GM23338 (cell line): ENCODE data around the gene ARHGEF37.

Experiments
- CREB1 ChIP-seq: fragments of 250-450 bp; sonication (Bioruptor Pico); IDR thresholded peaks from 2 replicates; pipeline ENCODE4 v1.5.0; 2020; ENCODE audit warnings: low read depth, mild to moderate bottlenecking, moderate library complexity
- EZH2 ChIP-seq: fragments of 200-600 bp; sonication (generic); IDR thresholded peaks from one replicate; pipeline ENCODE4 v1.8.0; 2017; ENCODE audit warnings: antibody characterized with exemption, mild to moderate bottlenecking, low read depth; ENCODE audit not compliant: unreplicated experiment
- EZH2phosphoT487 ChIP-seq: fragments of 200-600 bp; sonication (generic); IDR thresholded peaks from one replicate; pipeline ENCODE4 v1.8.1; 2018; ENCODE audit warnings: antibody characterized with exemption; ENCODE audit not compliant: unreplicated experiment
- JUNB ChIP-seq: IDR thresholded peaks from one replicate; pipeline ENCODE4 v1.6.1; 2016; ENCODE audit warnings: antibody characterized with exemption; ENCODE audit not compliant: unreplicated experiment
- POLR2AphosphoS5 ChIP-seq: IDR thresholded peaks from 2 replicates; pipeline ENCODE4 v1.6.1; 2016; ENCODE audit warnings: antibody characterized with exemption, low read depth
- STAT1 ChIP-seq: IDR thresholded peaks from one replicate; pipeline ENCODE4 v1.6.1; 2016; ENCODE audit warnings: antibody characterized with exemption; ENCODE audit not compliant: unreplicated experiment
- ZNF114 ChIP-seq: fragments of 250-450 bp; sonication (Bioruptor Pico); IDR thresholded peaks from 2 replicates; pipeline ENCODE4 v1.5.0; 2020; ENCODE audit warnings: mild to moderate bottlenecking, moderate library complexity
- ZNF331 ChIP-seq: fragments of 250-450 bp; sonication (Bioruptor Pico); IDR thresholded peaks from 2 replicates; pipeline ENCODE4 v1.5.0; 2020; ENCODE audit warnings: low read depth, mild to moderate bottlenecking, moderate library complexity
- TF ChIP-seq, protein P1 (sequence below), 2 experiments: fragments of 200-600 bp in 1 of 2; sonication (generic) in 1 of 2; conservative IDR thresholded peaks; 2 replicates each; pipeline versions ENCODE4 v1.5.1 to v1.6.1; 2016 to 2017; ENCODE audit warnings: antibody characterized with exemption in 2 of 2, low read depth in 2 of 2, mild to moderate bottlenecking in 2 of 2, moderate library complexity in 1 of 2
- TF ChIP-seq, protein P2 (sequence below): IDR thresholded peaks from 2 replicates; pipeline ENCODE4 v1.6.1; 2016; ENCODE audit warnings: antibody characterized with exemption
- TF ChIP-seq, protein P3 (sequence below): IDR thresholded peaks from one replicate; pipeline ENCODE4 v1.6.1; 2018; ENCODE audit warnings: antibody characterized with exemption; ENCODE audit not compliant: unreplicated experiment
- TF ChIP-seq, protein P4 (sequence below): fragments of 250-450 bp; sonication (Bioruptor Pico); IDR thresholded peaks from 2 replicates; pipeline ENCODE4 v1.5.0; 2020; ENCODE audit warnings: mild to moderate bottlenecking, moderate library complexity

- TF ChIP-seq POLR2AphosphoS5 (no peak), EZH2 (no peak), EZH2phosphoT487 (no peak), JUNB (no peak), CREB1 (CRISPR knock-in tag) (no peak), ZNF331 (CRISPR knock-in tag) (no peak), ZNF114 (CRISPR knock-in tag) (no peak), STAT1 (no peak)
- TF ChIP-seq, protein P1, sequence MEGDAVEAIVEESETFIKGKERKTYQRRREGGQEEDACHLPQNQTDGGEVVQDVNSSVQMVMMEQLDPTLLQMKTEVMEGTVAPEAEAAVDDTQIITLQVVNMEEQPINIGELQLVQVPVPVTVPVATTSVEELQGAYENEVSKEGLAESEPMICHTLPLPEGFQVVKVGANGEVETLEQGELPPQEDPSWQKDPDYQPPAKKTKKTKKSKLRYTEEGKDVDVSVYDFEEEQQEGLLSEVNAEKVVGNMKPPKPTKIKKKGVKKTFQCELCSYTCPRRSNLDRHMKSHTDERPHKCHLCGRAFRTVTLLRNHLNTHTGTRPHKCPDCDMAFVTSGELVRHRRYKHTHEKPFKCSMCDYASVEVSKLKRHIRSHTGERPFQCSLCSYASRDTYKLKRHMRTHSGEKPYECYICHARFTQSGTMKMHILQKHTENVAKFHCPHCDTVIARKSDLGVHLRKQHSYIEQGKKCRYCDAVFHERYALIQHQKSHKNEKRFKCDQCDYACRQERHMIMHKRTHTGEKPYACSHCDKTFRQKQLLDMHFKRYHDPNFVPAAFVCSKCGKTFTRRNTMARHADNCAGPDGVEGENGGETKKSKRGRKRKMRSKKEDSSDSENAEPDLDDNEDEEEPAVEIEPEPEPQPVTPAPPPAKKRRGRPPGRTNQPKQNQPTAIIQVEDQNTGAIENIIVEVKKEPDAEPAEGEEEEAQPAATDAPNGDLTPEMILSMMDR (conservative IDR thresholded peaks at IDR 0.05; ENCODE audit: low read depth in 2 of 2): no peak
- TF ChIP-seq, protein P2, sequence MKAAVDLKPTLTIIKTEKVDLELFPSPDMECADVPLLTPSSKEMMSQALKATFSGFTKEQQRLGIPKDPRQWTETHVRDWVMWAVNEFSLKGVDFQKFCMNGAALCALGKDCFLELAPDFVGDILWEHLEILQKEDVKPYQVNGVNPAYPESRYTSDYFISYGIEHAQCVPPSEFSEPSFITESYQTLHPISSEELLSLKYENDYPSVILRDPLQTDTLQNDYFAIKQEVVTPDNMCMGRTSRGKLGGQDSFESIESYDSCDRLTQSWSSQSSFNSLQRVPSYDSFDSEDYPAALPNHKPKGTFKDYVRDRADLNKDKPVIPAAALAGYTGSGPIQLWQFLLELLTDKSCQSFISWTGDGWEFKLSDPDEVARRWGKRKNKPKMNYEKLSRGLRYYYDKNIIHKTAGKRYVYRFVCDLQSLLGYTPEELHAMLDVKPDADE: no peak
- TF ChIP-seq, protein P3, sequence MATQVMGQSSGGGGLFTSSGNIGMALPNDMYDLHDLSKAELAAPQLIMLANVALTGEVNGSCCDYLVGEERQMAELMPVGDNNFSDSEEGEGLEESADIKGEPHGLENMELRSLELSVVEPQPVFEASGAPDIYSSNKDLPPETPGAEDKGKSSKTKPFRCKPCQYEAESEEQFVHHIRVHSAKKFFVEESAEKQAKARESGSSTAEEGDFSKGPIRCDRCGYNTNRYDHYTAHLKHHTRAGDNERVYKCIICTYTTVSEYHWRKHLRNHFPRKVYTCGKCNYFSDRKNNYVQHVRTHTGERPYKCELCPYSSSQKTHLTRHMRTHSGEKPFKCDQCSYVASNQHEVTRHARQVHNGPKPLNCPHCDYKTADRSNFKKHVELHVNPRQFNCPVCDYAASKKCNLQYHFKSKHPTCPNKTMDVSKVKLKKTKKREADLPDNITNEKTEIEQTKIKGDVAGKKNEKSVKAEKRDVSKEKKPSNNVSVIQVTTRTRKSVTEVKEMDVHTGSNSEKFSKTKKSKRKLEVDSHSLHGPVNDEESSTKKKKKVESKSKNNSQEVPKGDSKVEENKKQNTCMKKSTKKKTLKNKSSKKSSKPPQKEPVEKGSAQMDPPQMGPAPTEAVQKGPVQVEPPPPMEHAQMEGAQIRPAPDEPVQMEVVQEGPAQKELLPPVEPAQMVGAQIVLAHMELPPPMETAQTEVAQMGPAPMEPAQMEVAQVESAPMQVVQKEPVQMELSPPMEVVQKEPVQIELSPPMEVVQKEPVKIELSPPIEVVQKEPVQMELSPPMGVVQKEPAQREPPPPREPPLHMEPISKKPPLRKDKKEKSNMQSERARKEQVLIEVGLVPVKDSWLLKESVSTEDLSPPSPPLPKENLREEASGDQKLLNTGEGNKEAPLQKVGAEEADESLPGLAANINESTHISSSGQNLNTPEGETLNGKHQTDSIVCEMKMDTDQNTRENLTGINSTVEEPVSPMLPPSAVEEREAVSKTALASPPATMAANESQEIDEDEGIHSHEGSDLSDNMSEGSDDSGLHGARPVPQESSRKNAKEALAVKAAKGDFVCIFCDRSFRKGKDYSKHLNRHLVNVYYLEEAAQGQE: no peak
- TF ChIP-seq, protein P4, sequence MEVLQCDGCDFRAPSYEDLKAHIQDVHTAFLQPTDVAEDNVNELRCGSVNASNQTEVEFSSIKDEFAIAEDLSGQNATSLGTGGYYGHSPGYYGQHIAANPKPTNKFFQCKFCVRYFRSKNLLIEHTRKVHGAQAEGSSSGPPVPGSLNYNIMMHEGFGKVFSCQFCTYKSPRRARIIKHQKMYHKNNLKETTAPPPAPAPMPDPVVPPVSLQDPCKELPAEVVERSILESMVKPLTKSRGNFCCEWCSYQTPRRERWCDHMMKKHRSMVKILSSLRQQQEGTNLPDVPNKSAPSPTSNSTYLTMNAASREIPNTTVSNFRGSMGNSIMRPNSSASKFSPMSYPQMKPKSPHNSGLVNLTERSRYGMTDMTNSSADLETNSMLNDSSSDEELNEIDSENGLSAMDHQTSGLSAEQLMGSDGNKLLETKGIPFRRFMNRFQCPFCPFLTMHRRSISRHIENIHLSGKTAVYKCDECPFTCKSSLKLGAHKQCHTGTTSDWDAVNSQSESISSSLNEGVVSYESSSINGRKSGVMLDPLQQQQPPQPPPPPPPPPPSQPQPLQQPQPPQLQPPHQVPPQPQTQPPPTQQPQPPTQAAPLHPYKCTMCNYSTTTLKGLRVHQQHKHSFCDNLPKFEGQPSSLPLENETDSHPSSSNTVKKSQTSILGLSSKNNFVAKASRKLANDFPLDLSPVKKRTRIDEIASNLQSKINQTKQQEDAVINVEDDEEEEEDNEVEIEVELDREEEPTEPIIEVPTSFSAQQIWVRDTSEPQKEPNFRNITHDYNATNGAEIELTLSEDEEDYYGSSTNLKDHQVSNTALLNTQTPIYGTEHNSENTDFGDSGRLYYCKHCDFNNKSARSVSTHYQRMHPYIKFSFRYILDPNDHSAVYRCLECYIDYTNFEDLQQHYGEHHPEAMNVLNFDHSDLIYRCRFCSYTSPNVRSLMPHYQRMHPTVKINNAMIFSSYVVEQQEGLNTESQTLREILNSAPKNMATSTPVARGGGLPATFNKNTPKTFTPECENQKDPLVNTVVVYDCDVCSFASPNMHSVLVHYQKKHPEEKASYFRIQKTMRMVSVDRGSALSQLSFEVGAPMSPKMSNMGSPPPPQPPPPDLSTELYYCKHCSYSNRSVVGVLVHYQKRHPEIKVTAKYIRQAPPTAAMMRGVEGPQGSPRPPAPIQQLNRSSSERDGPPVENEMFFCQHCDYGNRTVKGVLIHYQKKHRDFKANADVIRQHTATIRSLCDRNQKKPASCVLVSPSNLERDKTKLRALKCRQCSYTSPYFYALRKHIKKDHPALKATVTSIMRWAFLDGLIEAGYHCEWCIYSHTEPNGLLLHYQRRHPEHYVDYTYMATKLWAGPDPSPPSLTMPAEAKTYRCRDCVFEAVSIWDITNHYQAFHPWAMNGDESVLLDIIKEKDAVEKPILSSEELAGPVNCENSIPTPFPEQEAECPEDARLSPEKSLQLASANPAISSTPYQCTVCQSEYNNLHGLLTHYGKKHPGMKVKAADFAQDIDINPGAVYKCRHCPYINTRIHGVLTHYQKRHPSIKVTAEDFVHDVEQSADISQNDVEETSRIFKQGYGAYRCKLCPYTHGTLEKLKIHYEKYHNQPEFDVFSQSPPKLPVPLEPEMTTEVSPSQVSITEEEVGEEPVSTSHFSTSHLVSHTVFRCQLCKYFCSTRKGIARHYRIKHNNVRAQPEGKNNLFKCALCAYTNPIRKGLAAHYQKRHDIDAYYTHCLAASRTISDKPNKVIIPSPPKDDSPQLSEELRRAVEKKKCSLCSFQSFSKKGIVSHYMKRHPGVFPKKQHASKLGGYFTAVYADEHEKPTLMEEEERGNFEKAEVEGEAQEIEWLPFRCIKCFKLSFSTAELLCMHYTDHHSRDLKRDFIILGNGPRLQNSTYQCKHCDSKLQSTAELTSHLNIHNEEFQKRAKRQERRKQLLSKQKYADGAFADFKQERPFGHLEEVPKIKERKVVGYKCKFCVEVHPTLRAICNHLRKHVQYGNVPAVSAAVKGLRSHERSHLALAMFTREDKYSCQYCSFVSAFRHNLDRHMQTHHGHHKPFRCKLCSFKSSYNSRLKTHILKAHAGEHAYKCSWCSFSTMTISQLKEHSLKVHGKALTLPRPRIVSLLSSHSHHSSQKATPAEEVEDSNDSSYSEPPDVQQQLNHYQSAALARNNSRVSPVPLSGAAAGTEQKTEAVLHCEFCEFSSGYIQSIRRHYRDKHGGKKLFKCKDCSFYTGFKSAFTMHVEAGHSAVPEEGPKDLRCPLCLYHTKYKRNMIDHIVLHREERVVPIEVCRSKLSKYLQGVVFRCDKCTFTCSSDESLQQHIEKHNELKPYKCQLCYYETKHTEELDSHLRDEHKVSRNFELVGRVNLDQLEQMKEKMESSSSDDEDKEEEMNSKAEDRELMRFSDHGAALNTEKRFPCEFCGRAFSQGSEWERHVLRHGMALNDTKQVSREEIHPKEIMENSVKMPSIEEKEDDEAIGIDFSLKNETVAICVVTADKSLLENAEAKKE: no peak
Observed at GRCh38 chr5:149643781-149644180, 62.5 kb downstream of the ARHGEF37 start.
